Smooth muscle cell (in vitro differentiated cells): Measurements from ENCODE around the gene PANK4. TPM values are rescaled to one million over a fixed set of nuclear protein-coding genes. Genes with fewer than 3 reads are reported as not detected.

Source experiments
- DNase-seq: peaks from one replicate; lab custom pipeline; 2025; ENCODE audit not compliant: unreplicated experiment; lab: John Stamatoyannopoulos, UW
- H2AFZ ChIP-seq: fragments of 200-600 bp; sonication (generic); 2 replicates; pipeline ENCODE4 v1.6.0; 2016; ENCODE audit warnings: antibody characterized with exemption, low read depth, mild to moderate bottlenecking
- H3F3A ChIP-seq: fragments of 200-600 bp; sonication (generic); 2 replicates; pipeline ENCODE4 v1.6.0; 2017; ENCODE audit warnings: antibody characterized with exemption, low read depth
- H3K27ac ChIP-seq: fragments of 200-600 bp; sonication (generic); 2 replicates; pipeline ENCODE4 v1.5.1; 2016; ENCODE audit warnings: low read depth, mild to moderate bottlenecking
- H3K27me3 ChIP-seq: fragments of 200-600 bp; sonication (generic); 2 replicates; pipeline ENCODE4 v1.6.1; 2016; ENCODE audit warnings: low read depth, mild to moderate bottlenecking
- H3K36me3 ChIP-seq: fragments of 200-600 bp; sonication (generic); 2 replicates; pipeline ENCODE4 v1.5.1; 2016; ENCODE audit warnings: low read depth
- H3K4me1 ChIP-seq: fragments of 200-600 bp; sonication (generic); 2 replicates; pipeline ENCODE4 v1.5.1; 2016; ENCODE audit warnings: low read depth
- H3K4me2 ChIP-seq: fragments of 200-600 bp; sonication (generic); 2 replicates; pipeline ENCODE4 v1.6.0; 2016; ENCODE audit warnings: mild to moderate bottlenecking
- H3K4me3 ChIP-seq: fragments of 200-600 bp; sonication (generic); 2 replicates; pipeline ENCODE4 v1.5.1; 2016; ENCODE audit warnings: mild to moderate bottlenecking
- H3K79me2 ChIP-seq: fragments of 200-600 bp; sonication (generic); 2 replicates; pipeline ENCODE4 v1.6.0; 2016; ENCODE audit warnings: low read depth, mild to moderate bottlenecking
- H3K9ac ChIP-seq: fragments of 200-600 bp; sonication (generic); 2 replicates; pipeline ENCODE4 v1.6.0; 2016; ENCODE audit warnings: low read depth
- H3K9me3 ChIP-seq: fragments of 200-600 bp; sonication (generic); replicated peaks from 2 replicates; pipeline ENCODE4 v1.5.1; 2016; ENCODE audit warnings: low read depth
- H4K20me1 ChIP-seq: fragments of 200-600 bp; sonication (generic); 2 replicates; pipeline ENCODE4 v1.6.0; 2016; ENCODE audit warnings: low read depth
- WGBS: methylation state at CpG from one replicate; pipeline ENCODE4 v1.1.7; 2016; ENCODE audit warnings: low lambda C conversion rate; 5-methylcytosine and 5-hydroxymethylcytosine counted together
- polyA plus RNA-seq: library from polyadenylated mRNA; unstranded; fragments of >200 nt; fragmentation: Nextera tagmentation; extraction: Ambion mirVana; gene quantifications from 2 replicates; pipeline ENCODE4 v1.2.1, GENCODE V29; 2016
- total RNA-seq: library from RNA; depleted of rRNA; stranded (reverse); fragments of >200 nt; gene quantifications from 2 replicates; pipeline ENCODE4 v1.2.3, GENCODE V29; 2014
- TF ChIP-seq, protein P1 (sequence below): fragments of 200-600 bp; sonication (generic); IDR thresholded peaks from 2 replicates; pipeline ENCODE4 v1.5.1; 2017; ENCODE audit warnings: borderline replicate concordance, mild to moderate bottlenecking, antibody characterized with exemption; ENCODE audit not compliant: insufficient read depth, poor library complexity, severe bottlenecking

Gene PANK4
- total and polyA plus RNA-seq, 2 experiments from 2014 or later, result 28.4 to 28.7 TPM

DNA sequence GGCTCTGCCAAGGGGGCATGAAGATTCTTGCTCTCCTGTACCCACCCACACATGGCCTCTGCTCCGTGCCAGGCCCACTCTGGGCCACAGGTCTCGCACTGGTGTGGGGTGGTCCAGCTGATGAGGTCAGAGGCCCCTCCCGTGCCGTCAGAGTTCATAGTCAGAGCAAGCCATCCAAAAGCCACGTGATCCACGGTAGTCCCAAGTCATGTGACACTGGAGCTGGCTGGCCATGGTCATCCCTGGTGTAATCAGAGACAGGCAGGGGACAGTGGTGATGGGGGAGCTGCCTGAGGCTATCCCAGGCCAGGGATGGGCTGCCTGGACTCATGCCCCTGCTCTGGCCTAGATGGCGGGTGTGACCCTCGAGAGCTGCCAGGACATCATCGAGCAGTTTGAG is 39.8 kb downstream of the PANK4 start:
- no peaks in the 10 kb centered on the region for H3K9me3 ChIP-seq
- H3K4me1 ChIP-seq, result no peaks in the 10 kb centered on the region
- H3K9ac ChIP-seq, result no peak overlapping the region
- no peak overlapping the region for H3K27ac ChIP-seq
- no peaks in the 10 kb centered on the region for H3K36me3 ChIP-seq
- no peaks in the 10 kb centered on the region for H3K27me3 ChIP-seq
- H2AFZ ChIP-seq, result no peak overlapping the region
- H3K79me2 ChIP-seq, result no peaks in the 10 kb centered on the region
- TF ChIP-seq, protein P1, sequence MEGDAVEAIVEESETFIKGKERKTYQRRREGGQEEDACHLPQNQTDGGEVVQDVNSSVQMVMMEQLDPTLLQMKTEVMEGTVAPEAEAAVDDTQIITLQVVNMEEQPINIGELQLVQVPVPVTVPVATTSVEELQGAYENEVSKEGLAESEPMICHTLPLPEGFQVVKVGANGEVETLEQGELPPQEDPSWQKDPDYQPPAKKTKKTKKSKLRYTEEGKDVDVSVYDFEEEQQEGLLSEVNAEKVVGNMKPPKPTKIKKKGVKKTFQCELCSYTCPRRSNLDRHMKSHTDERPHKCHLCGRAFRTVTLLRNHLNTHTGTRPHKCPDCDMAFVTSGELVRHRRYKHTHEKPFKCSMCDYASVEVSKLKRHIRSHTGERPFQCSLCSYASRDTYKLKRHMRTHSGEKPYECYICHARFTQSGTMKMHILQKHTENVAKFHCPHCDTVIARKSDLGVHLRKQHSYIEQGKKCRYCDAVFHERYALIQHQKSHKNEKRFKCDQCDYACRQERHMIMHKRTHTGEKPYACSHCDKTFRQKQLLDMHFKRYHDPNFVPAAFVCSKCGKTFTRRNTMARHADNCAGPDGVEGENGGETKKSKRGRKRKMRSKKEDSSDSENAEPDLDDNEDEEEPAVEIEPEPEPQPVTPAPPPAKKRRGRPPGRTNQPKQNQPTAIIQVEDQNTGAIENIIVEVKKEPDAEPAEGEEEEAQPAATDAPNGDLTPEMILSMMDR, result no peak
- no peak for DNase-seq
- no peak overlapping the region for H3K4me2 ChIP-seq
- H3K4me3 ChIP-seq, result no peak overlapping the region
- WGBS, result 89% methylated on average over 9 of the region's 9 CpGs
- no peaks in the 10 kb centered on the region for H4K20me1 ChIP-seq
- no peaks in the 10 kb centered on the region for H3F3A ChIP-seq

DNA sequence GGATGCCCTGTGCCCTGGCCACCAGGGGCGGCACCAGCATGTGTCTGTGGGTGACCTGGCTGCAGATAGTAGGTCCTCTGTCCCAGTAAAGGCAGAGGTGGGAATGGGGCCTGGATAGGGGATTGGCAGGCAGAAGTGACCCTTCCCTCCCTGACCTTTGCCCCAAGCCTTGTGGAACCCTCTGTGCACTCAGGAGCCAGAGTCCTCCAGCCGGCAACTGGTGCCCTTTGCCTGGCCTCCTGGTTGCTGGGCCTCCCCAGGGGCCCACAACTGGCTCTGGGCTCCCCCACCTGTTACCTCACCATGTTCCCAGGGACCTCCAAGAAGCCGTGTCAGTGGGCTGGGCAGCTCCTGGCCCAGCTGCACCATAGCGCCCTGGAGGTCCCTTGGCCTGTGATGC is 40.4 kb downstream of the PANK4 start:
- H3K4me1 ChIP-seq, result no peaks in the 10 kb centered on the region
- no peak overlapping the region for H3K9ac ChIP-seq
- DNase-seq, result no peak
- H3K27ac ChIP-seq, result no peak overlapping the region
- H4K20me1 ChIP-seq, result no peaks in the 10 kb centered on the region
- no peak overlapping the region for H3K4me3 ChIP-seq
- TF ChIP-seq, protein P1, result no peak
- H2AFZ ChIP-seq, result no peak overlapping the region
- no peaks in the 10 kb centered on the region for H3K36me3 ChIP-seq
- WGBS, result 87% methylated on average over 4 of the region's 4 CpGs
- no peaks in the 10 kb centered on the region for H3K79me2 ChIP-seq
- H3K4me2 ChIP-seq, result no peak overlapping the region
- no peaks in the 10 kb centered on the region for H3F3A ChIP-seq
- no peaks in the 10 kb centered on the region for H3K27me3 ChIP-seq
- no peaks in the 10 kb centered on the region for H3K9me3 ChIP-seq

GRCh38 chr1:2483970-2484369 is 42.4 kb downstream of the PANK4 start:
- Histone ChIP-seq H3K4me1 (no peaks in the 10 kb centered on the region), H3K27me3 (no peaks in the 10 kb centered on the region), H2AFZ (no peak overlapping the region), H3K9ac (no peak overlapping the region), H3K9me3 (no peaks in the 10 kb centered on the region), H4K20me1 (no peaks in the 10 kb centered on the region), H3K4me2 (no peak overlapping the region), H3K79me2 (no peaks in the 10 kb centered on the region), H3F3A (no peaks in the 10 kb centered on the region), H3K4me3 (no peak overlapping the region), H3K27ac (no peak overlapping the region), H3K36me3 (no peaks in the 10 kb centered on the region)
- TF ChIP-seq, protein P1, result no peak
- WGBS, result 91% methylated on average over 10 of the region's 16 CpGs
- DNase-seq, result no peak

DNA sequence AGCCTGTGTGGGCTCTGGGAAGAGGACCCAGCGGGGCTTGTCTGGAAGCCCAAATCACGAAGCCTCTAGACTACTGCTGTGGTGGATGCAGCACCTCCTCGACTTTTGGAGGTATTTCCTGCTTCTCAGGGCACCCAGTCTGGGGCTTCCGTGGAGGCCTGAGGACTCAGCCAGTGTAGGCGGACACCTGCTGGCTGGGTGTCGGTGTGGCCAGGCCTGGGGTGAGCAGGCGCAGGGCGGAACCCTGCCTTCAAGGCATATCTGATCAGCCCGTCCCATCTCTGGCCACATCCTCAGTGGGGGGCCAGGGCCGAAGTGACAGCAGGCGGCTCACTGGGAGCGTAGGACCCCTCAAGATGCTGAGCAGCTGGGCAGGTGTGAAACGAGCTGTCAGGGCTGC is 43.4 kb downstream of the PANK4 start:
- H3K27ac ChIP-seq, result no peak overlapping the region
- H4K20me1 ChIP-seq, result no peaks in the 10 kb centered on the region
- H3K36me3 ChIP-seq, result no peaks in the 10 kb centered on the region
- no peaks in the 10 kb centered on the region for H3K9me3 ChIP-seq
- TF ChIP-seq, protein P1, result no peak
- H3K4me1 ChIP-seq, result no peaks in the 10 kb centered on the region
- H3K79me2 ChIP-seq, result no peaks in the 10 kb centered on the region
- no peaks in the 10 kb centered on the region for H3K27me3 ChIP-seq
- H3K4me3 ChIP-seq, result no peak overlapping the region
- no peak overlapping the region for H3K9ac ChIP-seq
- no peak for DNase-seq
- no peak overlapping the region for H2AFZ ChIP-seq
- WGBS, result 87% methylated on average over 13 of the region's 13 CpGs
- H3K4me2 ChIP-seq, result no peak overlapping the region
- H3F3A ChIP-seq, result no peaks in the 10 kb centered on the region
